A549 (cell line): ENCODE data around the gene GLO1.

ENCODE experiments used
- CEBPB ChIP-seq, 2 experiments: fragments of >200 bp in 1 of 2; sonication (Bioruptor Twin) in 1 of 2; formaldehyde crosslinking in 1 of 2; IDR thresholded peaks; 2 replicates each; pipeline ENCODE4 v1.6.1; 2012 to 2016
- EP300 ChIP-seq, 2 experiments: fragments of >200 bp; sonication (Bioruptor Twin); formaldehyde crosslinking; IDR thresholded peaks; 2 replicates in 1 of 2; 3 replicates in 1 of 2; pipeline ENCODE4 v1.6.1; 2016 to 2017
- ESRRA ChIP-seq: fragments of 150-350 bp; IDR thresholded peaks from 2 replicates; pipeline ENCODE4 v1.6.1; 2014; ENCODE audit warnings: mild to moderate bottlenecking, low read length, borderline replicate concordance
- MAX ChIP-seq: IDR thresholded peaks from 2 replicates; pipeline ENCODE4 v1.6.1; 2012
- MAZ ChIP-seq: fragments of 150-350 bp; IDR thresholded peaks from 2 replicates; pipeline ENCODE4 v1.6.1; 2014; ENCODE audit warnings: antibody characterized with exemption, low read depth, low read length, borderline replicate concordance
- PBX3 ChIP-seq: IDR thresholded peaks from 2 replicates; pipeline ENCODE4 v1.6.1; 2012
- POLR2A ChIP-seq: IDR thresholded peaks from 2 replicates; pipeline ENCODE4 v1.6.1; 2012; ENCODE audit warnings: mild to moderate bottlenecking, low read length
- TF ChIP-seq, protein P1 (sequence below): fragments of >200 bp; sonication (Bioruptor Twin); formaldehyde crosslinking; IDR thresholded peaks from 3 replicates; pipeline ENCODE4 v1.5.1; 2016

- no peak for TF ChIP-seq MAZ
- TF ChIP-seq, protein P1, sequence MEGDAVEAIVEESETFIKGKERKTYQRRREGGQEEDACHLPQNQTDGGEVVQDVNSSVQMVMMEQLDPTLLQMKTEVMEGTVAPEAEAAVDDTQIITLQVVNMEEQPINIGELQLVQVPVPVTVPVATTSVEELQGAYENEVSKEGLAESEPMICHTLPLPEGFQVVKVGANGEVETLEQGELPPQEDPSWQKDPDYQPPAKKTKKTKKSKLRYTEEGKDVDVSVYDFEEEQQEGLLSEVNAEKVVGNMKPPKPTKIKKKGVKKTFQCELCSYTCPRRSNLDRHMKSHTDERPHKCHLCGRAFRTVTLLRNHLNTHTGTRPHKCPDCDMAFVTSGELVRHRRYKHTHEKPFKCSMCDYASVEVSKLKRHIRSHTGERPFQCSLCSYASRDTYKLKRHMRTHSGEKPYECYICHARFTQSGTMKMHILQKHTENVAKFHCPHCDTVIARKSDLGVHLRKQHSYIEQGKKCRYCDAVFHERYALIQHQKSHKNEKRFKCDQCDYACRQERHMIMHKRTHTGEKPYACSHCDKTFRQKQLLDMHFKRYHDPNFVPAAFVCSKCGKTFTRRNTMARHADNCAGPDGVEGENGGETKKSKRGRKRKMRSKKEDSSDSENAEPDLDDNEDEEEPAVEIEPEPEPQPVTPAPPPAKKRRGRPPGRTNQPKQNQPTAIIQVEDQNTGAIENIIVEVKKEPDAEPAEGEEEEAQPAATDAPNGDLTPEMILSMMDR: no peak
- no peak for TF ChIP-seq MAX
- no peak for TF ChIP-seq CEBPB (IDR thresholded peaks at IDR 0.05)
- TF ChIP-seq ESRRA: no peak
- TF ChIP-seq PBX3: no peak
- no peak for TF ChIP-seq EP300 (IDR thresholded peaks at IDR 0.05)
- no peak for TF ChIP-seq POLR2A
These were observed 5.1 kb downstream of the GLO1 start for GRCh38 chr6:38697846-38698245.
